ENCODE data around the gene CHN1. TPM values are rescaled to one million over a fixed set of nuclear protein-coding genes. Genes with fewer than 3 reads are reported as not detected.

The CHN1 gene
- total RNA-seq, 1 donor from 2014 or later, result 61.0 TPM

- H3K9me3 Mint-ChIP-seq, result no peaks in the 10 kb centered on the region
- H3K4me1 Mint-ChIP-seq, result peaks cover 34% of the 10 kb centered on the region
- peak overlapping the region; percentile 10 for H3K27ac Mint-ChIP-seq (ENCODE audit: unreplicated experiment)
- no peaks in the 10 kb centered on the region for H3K36me3 Mint-ChIP-seq (ENCODE audit: low read depth)
- peaks cover 3% of the 10 kb centered on the region for H3K27me3 Mint-ChIP-seq (ENCODE audit: low read depth)
- no peak for TF ChIP-seq CTCF (conservative IDR thresholded peaks at IDR 0.05)
- DNase-seq (ENCODE audit: low read depth, low spot score), result no peak
- no peak overlapping the region for H3K4me3 Mint-ChIP-seq
Measured at GRCh38 chr2:174829550-174829949, 175.6 kb downstream of the CHN1 start.

GRCh38 chr2:174827371-174828369 lies 177.5 kb downstream of the CHN1 start:
- Mint-ChIP-seq H3K4me1 (peaks cover 34% of the 10 kb centered on the region), H3K4me3 (peak overlapping the region; percentile 4), H3K9me3 (peaks cover 2% of the 10 kb centered on the region), H3K27ac (ENCODE audit: unreplicated experiment) (peak overlapping the region; percentile 8), H3K36me3 (ENCODE audit: low read depth) (peaks cover 6% of the 10 kb centered on the region), H3K27me3 (ENCODE audit: low read depth) (peaks cover 3% of the 10 kb centered on the region)
- no peak for TF ChIP-seq CTCF (conservative IDR thresholded peaks at IDR 0.05)
- no peak for DNase-seq (ENCODE audit: low read depth, low spot score)

GRCh38 chr2:174826051-174826450 lies 179.1 kb downstream of the CHN1 start:
- peaks cover 3% of the 10 kb centered on the region for H3K27me3 Mint-ChIP-seq (ENCODE audit: low read depth)
- peaks cover 2% of the 10 kb centered on the region for H3K9me3 Mint-ChIP-seq
- H3K36me3 Mint-ChIP-seq (ENCODE audit: low read depth), result peaks cover 15% of the 10 kb centered on the region
- no peak for TF ChIP-seq CTCF (conservative IDR thresholded peaks at IDR 0.05)
- peaks cover 34% of the 10 kb centered on the region for H3K4me1 Mint-ChIP-seq
- no peak for DNase-seq (ENCODE audit: low read depth, low spot score)
- no peak overlapping the region for H3K4me3 Mint-ChIP-seq
- H3K27ac Mint-ChIP-seq (ENCODE audit: unreplicated experiment), result no peak overlapping the region

- Mint-ChIP-seq H3K36me3 (ENCODE audit: low read depth) (peaks cover 23% of the 10 kb centered on the region), H3K4me3 (no peak overlapping the region), H3K4me1 (peaks cover 27% of the 10 kb centered on the region), H3K27ac (ENCODE audit: unreplicated experiment) (no peak overlapping the region), H3K9me3 (peaks cover 2% of the 10 kb centered on the region), H3K27me3 (ENCODE audit: low read depth) (peaks cover 3% of the 10 kb centered on the region)
- no peak for TF ChIP-seq CTCF (conservative IDR thresholded peaks at IDR 0.05)
- no peak for DNase-seq (ENCODE audit: low read depth, low spot score)
Measured at GRCh38 chr2:174824068-174824467, 181.1 kb downstream of the CHN1 start.

GRCh38 chr2:174821628-174822027 lies 183.6 kb downstream of the CHN1 start:
- no peak overlapping the region for H3K27ac Mint-ChIP-seq (ENCODE audit: unreplicated experiment)

More at GRCh38 chr2:174821628-174822027, 183.6 kb downstream of the CHN1 start:
- Mint-ChIP-seq H3K36me3 (ENCODE audit: low read depth) (peaks cover 23% of the 10 kb centered on the region), H3K4me1 (peaks cover 8% of the 10 kb centered on the region), H3K9me3 (peaks cover 2% of the 10 kb centered on the region), H3K27me3 (ENCODE audit: low read depth) (peaks cover 3% of the 10 kb centered on the region), H3K4me3 (no peak overlapping the region)
- DNase-seq (ENCODE audit: low read depth, low spot score), result no peak
- TF ChIP-seq CTCF (conservative IDR thresholded peaks at IDR 0.05), result no peak

All from neural crest cell (in vitro differentiated cells).